SIG-M5 treated with dmso at 0.1 percent for 504 hours (cell line): ENCODE results near the gene HSPG2.
"Not testable (repeated sequence)": the region's sequence is repeated elsewhere in the genome, so short reads cannot be mapped to it uniquely, and the experiment has no call there.

Experiments
- DNase-seq: peaks from one replicate; lab custom pipeline; 2025; ENCODE audit not compliant: unreplicated experiment; lab: John Stamatoyannopoulos, UW

Gene HSPG2

DNA sequence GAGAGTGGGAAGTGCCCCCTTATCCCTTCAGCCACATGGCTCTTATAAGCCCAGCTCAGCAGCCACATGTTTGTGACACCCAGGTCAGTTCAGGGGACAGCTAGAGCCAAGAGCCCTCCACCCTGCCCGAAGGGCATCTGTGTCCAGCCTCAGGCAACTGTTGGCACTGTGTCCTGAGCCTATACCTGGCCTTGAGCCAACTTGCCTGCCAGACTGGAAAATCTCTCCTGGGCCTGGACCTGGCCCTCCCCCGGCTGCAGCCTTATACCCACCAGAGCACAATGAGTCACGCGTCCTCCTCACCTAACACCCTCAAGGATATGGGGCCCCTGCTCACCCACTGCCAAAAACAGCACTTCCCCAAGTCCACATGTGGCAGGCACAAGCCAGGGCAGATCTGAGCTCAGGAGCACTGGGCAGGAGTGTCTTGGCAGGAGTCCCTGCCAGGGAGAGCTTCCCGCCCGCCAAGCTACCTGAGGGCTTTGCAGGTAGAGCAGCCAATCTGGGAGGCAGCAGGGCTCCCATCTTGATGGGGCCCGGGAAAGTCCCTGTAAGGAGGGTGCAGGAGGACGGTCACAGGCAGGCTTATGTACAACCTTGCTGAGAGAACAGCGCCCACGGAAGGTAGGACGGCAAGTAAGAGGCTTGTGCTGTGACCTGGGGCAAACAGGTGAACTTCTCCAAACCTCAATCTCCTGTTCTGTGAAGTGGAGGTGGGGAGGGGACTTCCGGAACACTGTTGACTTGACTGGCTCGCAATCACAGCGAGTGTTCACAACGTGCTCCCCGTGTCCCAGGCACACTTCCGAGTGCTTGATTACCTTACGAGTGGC, 19.8 kb upstream of the HSPG2 start:
- peak; percentile 49 for DNase-seq

DNA sequence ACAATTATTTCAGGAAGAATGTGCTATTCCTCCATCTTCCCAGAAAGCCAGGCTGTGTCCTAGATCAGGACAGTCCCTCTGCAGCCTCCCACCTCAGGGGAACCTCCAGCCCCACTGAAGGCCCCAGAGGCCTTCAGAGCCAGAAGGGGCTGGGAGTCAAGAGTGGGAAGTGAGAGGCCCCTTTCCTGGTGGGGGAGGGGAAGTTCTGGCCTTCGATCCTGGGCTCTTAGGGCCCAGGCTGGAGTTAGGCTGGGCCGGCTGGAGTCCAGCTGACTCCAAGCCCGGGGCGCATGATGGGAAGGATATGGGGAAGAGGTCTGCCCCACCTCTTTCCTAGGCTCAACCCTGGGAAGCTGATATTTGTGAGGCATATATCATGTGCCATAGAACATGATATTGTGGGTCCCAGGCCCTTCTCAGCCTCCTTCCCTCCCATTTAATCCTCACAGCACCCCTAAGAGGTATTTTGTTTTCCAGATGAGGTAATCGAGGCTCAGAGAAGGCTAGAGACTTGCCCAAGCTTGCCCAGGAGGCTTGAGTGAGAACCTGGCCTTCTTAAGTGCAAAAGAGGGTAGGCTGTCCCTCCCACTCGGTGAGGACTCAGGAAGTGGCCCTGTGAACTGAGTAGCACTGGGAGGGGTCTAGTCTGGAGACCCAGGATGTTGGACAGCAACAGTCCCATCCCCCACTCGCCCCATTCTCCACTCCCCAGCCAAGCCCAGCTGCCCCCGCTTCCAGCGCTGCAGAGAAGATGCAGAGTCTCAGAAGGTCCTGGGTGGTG, 18.6 kb upstream of the HSPG2 start:
- no peak for DNase-seq

DNA sequence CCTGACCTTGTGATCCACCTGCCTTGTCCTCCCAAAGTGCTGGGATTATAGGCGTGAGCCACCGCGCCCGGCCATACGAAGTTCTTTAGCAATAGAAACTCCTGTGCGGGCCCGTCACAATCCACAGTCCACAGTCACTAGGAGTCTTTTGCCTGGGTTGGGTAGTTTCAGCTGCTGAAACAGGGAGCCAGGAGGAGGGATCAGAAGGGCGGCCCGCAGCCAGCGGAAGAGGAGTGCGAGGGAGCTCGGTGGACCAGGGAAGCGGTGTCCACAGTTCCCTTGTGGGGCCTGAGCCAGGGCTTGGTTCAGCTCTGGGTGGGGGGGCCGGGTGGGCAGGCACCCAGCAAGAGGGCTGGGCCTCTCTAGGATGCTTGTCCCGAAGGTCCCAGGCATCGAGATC, 17.9 kb upstream of the HSPG2 start:
- no peak for DNase-seq

DNA sequence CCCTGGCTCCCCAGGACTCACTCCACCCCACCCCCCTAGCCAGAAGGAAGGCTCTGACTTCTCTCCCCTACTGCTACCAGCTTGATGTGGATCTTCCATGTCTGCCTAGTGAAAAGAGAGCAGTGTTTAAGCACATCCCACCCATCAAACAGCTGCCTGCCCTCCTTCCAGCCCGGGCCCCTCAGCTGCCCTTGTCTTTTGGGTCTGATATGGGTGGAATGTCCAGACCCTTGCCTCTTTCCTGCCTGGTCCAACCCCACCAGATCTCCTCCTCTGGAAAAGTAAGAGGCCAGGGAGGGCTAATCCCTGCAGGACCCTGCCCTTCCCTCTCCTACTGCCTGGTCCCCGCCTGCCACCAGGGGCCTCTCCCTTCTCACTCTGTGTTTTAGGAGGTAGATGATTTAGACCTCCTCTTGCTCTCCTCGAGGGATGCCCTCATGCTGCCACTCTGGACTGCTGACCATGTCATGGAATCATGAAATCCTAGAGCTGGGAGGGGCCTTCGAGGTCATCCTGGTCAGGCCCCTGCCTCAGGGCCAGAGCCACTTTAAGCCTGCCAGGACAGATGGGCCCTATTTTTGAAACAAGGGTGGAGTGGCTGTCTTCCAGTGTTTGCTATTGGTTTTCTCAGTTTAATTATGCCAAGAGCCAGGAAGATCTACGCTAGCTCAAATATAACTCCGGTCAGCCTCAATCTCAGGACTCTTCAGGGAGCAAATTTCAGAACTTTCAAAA, 15.8 kb upstream of the HSPG2 start:
- no peak for DNase-seq

DNA sequence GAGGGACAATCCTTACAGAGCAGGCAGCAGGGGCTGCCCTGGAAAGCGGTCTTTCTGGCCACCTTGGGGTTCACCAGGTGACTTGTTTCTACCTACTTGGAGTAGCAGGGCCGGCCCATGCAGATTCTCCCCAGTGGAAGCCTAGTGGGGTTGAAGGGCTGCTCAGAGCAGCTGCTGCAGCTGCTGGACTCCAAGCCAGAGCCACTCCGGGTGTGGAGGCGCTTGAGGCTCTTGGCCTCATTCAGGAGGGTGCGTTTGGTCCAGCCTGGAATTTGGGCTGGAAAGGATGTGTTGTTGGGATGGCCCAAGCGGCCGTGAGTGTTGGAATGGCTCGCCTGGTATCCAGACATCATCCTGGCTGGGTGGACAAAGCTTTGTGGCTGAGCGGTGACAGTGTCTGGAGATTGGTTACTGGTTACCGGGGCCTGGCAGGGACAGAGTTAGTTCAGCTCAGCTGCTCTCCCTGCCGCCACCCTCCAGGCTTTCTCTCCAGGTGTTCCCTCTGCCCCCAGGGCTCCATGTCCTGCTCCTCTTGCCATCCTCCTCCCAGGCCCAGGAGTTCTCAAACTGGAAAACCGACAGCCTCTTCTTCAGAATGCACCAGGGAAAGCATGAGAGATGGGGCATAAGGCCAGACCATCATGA, 14.2 kb upstream of the HSPG2 start:
- DNase-seq: no peak

DNA sequence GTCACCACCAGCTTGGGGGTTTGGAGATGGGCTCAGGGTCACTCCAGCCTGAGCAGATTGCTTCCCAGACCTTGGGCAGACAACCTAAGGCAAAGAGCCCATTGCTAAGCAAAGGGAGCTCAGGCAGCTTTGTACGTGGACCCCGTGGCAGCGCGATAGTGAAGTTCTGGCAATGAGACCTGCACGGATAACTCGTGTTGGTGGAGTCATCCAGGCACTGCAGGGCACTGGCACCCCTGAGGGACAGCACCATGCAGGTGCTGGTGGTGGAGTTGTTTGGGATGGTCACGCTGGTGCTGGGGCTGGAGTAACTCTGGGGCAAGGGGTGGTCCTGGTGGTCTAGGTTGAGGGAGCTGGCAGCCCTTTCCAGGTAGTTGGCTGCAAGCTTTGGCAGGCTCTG, 13.6 kb upstream of the HSPG2 start:
- no peak for DNase-seq

DNA sequence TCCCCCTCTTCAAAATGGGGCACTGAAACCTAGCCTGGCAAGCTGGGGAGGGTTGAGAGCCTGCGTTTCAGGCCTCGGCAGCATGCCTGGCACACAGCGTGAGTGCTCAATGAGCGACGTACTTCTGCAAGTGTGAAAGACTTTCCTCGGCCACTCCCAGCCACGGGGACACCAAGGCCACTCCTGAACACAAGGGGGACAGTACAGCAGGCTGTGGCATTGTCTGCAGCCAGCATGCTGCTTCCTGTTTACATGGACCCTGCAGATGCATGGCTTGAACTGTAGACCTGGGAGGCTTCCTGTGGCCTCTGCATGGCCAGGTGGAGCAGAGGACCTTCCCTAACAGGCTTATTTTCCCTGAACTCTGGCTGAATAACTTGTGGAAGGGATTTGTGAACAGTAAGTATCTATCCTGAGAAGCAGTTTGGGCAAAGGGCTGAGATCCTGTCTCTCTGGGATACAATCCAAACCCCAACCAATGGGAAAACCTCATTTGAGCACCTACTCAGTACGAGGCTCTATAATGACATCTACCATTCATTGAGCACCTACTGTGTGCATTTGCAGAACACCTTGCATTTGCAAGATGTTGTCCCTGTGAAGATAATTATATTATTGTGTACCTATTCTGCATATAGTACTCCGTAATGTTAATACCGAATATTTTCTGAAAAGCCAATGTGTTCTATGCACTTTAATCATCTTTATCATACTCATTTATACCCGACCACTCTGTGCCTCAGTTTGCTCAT, 9.9 kb upstream of the HSPG2 start:
- DNase-seq: no peak

DNA sequence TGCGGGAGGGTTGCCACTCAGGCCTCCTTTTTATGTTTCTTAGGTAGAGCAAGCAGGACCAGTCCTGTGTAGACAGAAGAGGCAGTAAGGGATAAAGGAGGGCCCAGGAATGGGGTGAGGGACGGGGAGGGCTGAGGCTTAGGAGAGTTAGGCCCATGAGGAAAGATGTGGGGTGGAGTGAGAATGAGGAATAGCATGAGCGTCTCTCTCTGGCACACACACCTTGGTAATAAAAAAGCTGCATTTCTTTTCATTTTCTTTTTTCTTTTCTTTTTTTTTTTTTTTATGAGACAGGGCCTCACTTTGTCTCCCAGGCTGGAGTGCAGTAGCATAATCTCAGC, 7.6 kb upstream of the HSPG2 start:
- no peak for DNase-seq

DNA sequence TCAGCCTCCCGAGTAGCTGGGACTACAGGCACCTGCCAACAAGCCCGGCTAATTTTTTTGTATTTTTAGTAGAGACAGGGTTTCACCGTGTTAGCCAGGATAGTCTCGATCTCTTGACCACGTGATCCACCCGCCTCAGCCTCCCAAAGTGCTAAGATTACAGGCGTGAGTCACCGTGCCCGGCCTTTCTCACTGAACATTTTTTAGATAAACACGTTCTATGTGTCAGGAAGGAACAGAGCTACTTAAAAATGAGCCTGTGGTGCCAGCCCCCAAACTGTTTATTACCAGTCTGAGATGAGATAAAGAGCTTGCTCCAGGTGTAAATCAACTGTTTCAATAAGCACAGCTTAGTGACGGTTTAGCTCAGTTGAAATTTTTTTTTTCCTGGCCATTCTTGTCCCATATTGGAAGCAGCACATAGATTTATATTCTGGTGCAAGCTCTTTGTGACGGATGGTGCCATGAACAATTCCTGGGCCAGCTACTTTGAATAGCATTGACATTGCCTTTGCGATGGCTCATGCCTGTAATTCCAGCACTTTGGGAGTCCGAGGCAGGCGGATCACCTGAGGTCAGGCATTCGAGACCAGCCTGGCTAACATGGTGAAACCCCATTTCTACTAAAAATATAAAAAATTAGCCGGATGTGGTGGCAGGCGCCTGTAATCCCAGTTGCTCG, 6.0 kb upstream of the HSPG2 start:
- not testable (repeated sequence) for DNase-seq

DNA sequence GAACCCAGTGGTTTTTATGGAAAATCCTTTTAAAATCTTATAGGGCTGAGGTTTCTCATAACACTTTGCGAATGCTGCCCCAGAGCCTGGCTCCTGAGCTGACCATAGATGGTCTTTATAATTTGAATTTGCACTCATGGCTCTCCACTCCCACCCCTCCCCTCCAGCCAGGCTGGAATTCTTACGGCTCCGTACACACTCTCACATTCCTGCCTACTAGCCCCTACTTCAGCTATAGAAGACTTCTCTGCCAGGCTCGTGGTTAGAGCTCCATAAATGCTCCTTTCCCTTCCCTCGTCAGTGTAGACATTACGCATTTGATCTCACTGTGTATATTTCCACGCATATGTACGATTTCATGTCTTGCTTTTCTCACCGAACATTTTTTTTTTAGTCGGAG, 5.4 kb upstream of the HSPG2 start:
- DNase-seq: no peak

DNA sequence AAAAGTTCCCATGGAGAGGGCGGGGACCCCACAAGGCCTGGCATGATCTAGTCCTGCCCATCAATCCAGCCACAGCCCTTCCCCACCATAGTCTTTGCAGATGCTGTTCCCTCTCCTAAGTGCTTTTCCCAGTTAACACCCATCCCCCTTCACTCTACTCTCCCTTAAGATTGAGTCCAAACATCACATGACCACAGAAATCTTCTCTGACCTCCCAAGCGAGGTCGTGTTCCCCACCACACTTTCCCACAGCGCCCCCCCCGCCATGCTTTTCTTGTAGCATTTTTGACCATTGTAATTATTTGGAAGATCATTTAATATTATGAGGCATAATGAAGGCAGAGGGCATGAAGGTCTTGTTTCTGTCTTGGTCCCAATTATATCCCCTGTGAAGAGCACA, 4.3 kb upstream of the HSPG2 start:
- no peak for DNase-seq

DNA sequence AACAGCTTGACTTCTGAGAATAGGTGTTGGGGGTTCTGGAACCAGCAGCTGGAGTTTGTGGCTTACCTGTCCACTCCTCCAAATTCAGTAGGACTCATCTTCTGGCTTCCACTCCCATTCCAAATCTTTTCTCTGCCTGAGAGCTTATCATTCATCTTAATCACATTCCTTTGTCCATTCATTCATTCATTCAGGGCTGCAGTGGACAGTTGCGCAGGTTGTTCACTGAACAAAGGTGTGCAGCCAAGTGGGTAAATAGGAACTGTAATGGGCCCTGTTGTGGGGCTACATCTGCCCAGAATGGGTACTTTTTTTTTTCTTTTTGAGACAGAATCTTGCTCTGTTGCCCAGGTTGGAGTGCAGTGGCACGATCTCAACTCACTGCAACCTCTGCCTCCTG, 3.4 kb upstream of the HSPG2 start:
- no peak for DNase-seq

DNA sequence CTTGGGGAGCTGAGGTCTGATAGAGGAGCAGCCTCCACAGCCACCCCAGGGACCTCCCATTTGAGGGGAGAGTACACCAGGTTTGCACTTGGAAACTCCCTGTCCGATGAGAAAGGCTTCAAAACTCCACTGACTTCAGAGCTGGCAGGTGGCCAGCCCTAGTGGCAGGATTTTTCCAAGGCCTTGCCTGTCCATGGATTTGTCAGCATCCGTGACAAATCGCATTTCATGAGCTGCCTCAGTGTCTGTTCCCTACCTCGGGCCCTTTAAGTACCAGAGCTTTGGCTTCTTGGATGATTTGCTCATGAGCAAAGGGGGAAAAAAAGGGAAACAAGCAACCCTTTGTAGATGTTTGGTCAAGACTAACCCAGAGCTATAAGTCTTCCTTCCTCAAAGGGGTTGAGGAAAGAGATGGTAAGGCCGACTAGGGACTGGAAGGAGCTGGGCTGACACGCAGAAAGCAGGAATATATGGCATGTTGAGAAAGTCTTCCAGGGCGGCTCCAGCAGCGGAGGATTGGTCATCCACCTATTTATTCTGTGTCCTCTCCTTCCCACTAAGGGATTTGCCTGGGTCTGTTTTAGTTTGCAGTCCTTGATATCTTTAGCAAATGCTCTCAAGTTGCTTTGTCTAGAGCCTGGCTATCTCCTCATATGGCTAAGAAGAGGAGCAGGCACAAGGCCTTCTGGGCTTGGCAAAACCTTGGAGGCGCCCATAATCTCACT, 2.7 kb upstream of the HSPG2 start:
- peak; percentile 45 for DNase-seq

DNA sequence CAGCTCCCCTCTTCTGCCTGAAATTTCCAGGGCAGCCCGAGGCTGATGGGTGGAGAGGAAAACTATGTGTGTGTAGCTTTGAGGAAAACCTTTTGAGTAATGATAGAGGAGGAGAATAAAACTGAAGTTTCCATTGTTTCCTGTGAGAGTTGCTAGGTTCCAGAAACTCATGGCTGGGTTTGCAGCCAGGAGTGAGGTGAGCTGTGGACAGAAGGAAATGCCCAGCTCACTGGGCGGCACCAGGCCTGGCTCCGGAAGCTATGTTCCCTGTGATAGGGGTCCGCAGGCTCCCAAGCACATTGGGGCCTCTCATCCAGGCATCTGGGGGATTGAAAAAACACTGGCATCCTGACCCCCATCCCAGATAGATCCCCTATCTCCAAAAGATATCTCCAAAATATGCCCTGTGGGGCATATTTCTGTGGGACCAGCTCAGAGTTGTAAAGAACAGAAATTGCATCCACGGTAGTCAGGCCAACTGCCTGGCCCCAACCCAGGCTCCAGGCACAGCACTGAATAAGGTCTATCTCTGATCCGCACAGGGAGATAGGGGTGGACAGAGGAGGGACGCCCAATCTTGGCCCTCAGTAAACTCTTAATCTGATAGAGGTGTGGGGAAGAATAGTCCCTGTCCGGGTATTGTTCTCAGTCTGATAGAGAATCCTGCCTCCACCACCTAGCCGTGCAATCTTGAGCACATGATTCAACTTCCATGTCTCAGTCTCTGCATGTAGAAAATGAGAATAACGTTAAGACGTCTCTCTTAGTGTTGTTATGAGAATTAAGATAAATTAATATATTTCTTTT, 1.8 kb upstream of the HSPG2 start:
- DNase-seq: no peak

DNA sequence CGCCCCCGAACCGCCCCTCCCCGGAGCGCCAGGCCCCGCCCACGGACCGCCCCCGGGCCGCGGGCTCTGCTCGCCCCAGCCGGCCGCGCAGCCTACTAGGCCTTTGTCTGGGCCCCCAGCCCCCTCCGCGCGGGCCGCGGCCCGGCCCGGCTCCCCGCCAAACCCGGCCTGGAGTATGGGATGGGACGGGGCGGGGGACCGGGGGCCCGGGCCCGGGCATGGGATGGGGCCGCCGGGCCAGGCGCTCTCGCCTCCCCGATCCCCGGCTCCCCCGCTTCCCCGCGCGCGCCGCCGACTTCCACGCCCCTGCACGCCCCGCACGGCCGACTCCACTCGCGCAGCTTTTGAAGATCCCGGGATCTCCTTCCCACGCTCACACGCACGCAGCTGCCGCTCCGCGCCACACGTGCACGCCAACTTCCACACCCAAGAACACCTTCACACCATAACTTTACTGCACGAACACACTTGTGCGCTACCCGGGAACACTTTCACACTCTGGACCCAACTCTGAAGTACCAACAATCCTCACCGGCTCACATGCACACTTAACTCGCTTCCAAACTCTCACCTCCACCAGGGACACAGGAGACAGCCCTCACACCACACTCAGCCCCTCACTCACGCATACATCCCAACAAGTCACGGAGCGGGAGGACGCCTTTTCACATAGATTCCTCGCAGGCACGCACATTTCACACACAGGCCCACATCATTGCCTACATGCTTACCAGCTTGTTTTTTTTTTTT, 437 bp upstream of the HSPG2 start:
- peak; percentile 44 for DNase-seq

DNA sequence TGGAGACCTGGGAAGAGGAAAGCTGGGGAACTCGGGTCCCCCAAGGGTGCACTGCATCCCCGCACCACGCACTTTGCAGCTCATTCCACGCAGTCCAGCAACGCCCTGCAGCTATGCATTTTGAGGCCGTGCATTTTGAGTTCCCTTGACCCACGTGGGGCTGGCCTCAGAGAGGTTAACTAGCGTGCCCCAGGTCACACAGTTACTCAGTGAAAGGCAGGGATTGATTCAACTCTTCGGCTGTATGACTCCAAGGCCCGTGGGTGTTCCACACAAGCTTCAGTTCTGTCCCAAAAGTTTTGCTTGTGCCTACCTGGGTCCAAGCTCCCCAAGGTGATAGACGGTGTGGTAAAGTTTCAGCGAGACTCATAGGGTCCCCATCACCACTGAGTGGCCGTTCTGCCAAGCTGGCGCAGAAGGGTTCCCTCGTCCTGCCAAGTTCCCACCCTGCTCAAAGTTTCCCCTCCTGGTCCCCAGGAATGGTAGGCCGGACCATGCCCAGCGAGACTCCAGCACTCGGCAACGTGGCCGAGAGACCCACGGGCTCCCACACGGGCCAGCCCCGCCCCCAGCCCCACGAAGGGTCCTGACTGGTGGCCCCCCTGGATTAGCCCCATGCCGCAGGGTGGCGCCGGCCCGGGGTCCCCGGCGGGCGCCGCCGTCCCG, 611 bp downstream of the HSPG2 start:
- no peak for DNase-seq

DNA sequence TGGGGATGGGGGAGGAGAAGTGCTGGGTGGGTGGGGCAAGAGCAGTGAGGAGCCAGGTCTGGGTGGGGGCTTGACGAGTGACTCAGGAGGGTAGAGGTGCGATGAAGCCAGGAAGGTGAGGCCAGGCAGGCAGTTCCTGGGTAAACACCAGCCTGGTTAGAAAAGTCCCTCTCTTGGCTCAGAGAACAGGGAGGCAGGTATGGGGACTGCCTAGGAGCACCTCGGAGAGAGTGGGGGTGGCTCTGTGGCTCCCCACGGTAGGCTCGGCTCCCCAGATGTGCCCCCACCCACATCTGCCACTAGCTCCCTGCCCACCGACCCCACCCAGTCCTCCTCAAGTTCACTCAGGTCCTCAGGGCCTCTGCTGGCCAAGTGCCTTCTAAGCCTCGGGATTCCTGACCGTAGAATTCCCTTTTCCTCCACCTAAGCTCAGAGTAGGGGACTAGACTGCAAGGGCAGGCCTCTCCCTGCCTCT, 1.2 kb downstream of the HSPG2 start:
- DNase-seq: no peak
